ENCODE data around the gene SIVA1.
A peak's percentile ranks its signal among the peaks of the same experiment; 100 is the strongest.

Gene SIVA1

DNA sequence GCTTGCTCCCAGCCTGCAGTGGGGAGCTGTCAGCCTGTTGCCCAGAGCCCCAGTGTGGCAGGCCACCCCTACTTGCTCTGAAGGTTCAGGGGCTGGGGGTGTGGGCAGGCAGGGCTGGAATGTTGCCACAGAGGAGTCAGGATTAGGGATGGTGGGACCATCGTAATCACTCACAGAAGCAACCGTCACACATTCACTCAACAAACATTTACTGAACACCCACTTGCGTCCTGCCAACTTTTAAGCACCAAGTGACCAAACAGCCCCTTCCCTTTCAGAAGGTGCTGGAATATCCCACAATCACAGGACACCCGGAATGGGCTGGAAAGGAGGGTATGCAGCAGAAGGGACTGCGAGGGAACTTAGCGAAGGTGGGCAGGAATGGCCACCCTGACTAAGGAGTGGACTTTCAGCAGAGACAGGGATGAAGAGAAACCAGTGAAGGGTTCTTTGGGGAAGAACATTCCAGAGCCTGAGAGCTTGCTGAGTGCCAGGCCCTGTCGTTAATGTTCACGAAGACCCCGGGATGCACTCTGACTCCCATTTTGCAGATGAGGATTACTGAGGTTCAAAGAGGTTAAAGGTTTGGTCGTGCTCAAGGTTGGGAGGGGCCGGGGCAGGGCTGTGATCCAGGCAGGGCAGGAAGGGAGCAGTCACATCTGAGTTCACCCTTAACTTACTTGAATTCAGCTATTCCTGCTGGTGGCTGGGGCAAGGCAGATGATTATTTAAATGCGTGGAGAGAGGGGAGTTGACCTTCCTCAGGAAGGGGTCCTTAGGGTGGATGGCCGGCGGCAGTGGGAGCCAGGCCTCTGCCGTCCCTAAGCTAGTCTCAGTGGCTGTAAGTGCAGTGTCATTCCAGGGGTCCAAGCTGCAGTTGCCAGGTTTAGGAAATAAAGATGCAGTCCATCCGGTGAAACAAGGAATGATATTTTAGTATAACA, 45.6 kb downstream of the SIVA1 start:
- TF ChIP-seq FEZF1 (tag by site-specific recombination; IDR thresholded peaks at IDR 0.05), result peak; percentile 13; the same call in 1 of the 2 replicates
- TF ChIP-seq, protein P1, sequence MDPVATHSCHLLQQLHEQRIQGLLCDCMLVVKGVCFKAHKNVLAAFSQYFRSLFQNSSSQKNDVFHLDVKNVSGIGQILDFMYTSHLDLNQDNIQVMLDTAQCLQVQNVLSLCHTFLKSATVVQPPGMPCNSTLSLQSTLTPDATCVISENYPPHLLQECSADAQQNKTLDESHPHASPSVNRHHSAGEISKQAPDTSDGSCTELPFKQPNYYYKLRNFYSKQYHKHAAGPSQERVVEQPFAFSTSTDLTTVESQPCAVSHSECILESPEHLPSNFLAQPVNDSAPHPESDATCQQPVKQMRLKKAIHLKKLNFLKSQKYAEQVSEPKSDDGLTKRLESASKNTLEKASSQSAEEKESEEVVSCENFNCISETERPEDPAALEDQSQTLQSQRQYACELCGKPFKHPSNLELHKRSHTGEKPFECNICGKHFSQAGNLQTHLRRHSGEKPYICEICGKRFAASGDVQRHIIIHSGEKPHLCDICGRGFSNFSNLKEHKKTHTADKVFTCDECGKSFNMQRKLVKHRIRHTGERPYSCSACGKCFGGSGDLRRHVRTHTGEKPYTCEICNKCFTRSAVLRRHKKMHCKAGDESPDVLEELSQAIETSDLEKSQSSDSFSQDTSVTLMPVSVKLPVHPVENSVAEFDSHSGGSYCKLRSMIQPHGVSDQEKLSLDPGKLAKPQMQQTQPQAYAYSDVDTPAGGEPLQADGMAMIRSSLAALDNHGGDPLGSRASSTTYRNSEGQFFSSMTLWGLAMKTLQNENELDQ (tag by site-specific recombination; IDR thresholded peaks at IDR 0.05; ENCODE audit: low read depth), result no peak
- no peak for TF ChIP-seq ZNF561 (tag by site-specific recombination; IDR thresholded peaks at IDR 0.05; ENCODE audit: borderline replicate concordance)
- no peak for TF ChIP-seq ZNF138 (tag by site-specific recombination; IDR thresholded peaks at IDR 0.05; ENCODE audit: borderline replicate concordance)
- TF ChIP-seq, protein P2, sequence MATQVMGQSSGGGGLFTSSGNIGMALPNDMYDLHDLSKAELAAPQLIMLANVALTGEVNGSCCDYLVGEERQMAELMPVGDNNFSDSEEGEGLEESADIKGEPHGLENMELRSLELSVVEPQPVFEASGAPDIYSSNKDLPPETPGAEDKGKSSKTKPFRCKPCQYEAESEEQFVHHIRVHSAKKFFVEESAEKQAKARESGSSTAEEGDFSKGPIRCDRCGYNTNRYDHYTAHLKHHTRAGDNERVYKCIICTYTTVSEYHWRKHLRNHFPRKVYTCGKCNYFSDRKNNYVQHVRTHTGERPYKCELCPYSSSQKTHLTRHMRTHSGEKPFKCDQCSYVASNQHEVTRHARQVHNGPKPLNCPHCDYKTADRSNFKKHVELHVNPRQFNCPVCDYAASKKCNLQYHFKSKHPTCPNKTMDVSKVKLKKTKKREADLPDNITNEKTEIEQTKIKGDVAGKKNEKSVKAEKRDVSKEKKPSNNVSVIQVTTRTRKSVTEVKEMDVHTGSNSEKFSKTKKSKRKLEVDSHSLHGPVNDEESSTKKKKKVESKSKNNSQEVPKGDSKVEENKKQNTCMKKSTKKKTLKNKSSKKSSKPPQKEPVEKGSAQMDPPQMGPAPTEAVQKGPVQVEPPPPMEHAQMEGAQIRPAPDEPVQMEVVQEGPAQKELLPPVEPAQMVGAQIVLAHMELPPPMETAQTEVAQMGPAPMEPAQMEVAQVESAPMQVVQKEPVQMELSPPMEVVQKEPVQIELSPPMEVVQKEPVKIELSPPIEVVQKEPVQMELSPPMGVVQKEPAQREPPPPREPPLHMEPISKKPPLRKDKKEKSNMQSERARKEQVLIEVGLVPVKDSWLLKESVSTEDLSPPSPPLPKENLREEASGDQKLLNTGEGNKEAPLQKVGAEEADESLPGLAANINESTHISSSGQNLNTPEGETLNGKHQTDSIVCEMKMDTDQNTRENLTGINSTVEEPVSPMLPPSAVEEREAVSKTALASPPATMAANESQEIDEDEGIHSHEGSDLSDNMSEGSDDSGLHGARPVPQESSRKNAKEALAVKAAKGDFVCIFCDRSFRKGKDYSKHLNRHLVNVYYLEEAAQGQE (tag by site-specific recombination; IDR thresholded peaks at IDR 0.05), result no peak
- TF ChIP-seq, protein P3, sequence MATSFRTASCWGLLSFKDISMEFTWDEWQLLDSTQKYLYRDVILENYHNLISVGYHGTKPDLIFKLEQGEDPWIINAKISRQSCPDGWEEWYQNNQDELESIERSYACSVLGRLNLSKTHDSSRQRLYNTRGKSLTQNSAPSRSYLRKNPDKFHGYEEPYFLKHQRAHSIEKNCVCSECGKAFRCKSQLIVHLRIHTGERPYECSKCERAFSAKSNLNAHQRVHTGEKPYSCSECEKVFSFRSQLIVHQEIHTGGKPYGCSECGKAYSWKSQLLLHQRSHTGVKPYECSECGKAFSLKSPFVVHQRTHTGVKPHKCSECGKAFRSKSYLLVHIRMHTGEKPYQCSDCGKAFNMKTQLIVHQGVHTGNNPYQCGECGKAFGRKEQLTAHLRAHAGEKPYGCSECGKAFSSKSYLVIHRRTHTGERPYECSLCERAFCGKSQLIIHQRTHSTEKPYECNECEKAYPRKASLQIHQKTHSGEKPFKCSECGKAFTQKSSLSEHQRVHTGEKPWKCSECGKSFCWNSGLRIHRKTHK (tag by site-specific recombination; IDR thresholded peaks at IDR 0.05), result no peak
- TF ChIP-seq ZFHX2 (tag by site-specific recombination; conservative IDR thresholded peaks at IDR 0.05), result 0 out of 2 replicates have a peak, but pooled peaks have one; percentile 15
- TF ChIP-seq, protein P4, sequence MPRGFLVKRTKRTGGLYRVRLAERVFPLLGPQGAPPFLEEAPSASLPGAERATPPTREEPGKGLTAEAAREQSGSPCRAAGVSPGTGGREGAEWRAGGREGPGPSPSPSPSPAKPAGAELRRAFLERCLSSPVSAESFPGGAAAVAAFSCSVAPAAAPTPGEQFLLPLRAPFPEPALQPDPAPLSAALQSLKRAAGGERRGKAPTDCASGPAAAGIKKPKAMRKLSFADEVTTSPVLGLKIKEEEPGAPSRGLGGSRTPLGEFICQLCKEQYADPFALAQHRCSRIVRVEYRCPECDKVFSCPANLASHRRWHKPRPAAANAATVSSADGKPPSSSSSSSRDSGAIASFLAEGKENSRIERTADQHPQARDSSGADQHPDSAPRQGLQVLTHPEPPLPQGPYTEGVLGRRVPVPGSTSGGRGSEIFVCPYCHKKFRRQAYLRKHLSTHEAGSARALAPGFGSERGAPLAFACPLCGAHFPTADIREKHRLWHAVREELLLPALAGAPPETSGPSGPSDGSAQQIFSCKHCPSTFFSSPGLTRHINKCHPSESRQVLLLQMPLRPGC (tag by site-specific recombination; IDR thresholded peaks at IDR 0.05), result no peak
- TF ChIP-seq ZNF610 (tag by site-specific recombination; IDR thresholded peaks at IDR 0.05; ENCODE audit: borderline replicate concordance), result no peak
- peak; percentile 39; the same call in 1 of the 2 replicates for TF ChIP-seq ZNF664 (tag by site-specific recombination; IDR thresholded peaks at IDR 0.05)
- TF ChIP-seq TRIM28 (IDR thresholded peaks at IDR 0.05; ENCODE audit: borderline replicate concordance, low read length), result no peak
- Histone ChIP-seq H3K27ac (ENCODE audit: extremely low read depth, low read depth, low read length) (no peak overlapping the region; the same call in 1 of the 2 replicates), H3K4me3 (ENCODE audit: low read depth, low read length) (no peak overlapping the region), H3K4me1 (ENCODE audit: control insufficient read depth, insufficient read depth, low read length) (peaks cover 13% of the 10 kb centered on the region), H3K9me3 (ENCODE audit: control insufficient read depth, insufficient read depth, low read depth, low read length) (no peaks in the 10 kb centered on the region), H3K36me3 (ENCODE audit: control insufficient read depth in 2 of 2, insufficient read depth in 1 of 2, low read length in 2 of 2) (peaks cover 0 to 4% of the 10 kb centered on the region in 2 experiments; a peak in 1 of 3 replicates)
- ChIA-PET CTCF (interaction anchor here (1.0 kb wide), 1 partner anchor 30 kb away, joined by 4 read pairs; no protein-coding TSS in a partner anchor), POLR2A (no interaction called here)

DNA sequence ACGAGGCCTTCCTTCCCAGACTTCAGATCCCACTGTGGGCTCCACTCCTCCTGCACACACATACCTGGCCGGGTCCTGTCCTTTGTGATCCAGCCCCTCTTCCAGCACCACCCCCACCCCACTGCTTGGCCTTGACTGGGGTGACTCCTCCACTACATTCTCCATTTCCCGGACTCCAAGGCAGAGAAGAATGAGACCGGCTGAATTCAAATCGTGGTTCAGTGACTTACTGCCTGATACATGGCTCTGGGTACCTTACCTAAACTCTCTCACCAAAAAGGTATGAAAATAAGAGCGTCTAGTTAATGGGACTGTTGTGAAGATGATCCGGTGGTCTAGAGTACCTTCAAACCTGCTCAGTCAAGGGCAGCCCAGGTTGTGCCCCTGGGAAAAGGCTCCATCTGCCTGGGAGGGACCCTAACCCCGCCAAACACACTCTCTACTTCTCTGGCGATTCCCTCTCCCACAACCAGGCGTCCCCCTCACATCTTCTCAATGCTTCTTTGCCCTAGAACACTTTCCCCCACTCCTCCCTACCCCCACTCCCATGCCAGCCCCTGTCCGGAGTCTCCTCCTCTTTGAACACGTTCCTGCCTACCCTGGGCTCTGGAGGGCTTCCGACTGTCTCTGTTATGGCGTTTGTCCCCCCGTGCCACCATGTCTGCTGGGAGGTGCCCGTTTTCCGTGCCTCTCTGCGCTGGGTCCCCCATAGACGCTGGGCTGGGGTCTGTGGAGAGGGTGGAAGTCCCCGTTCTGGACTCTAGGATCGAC, 46.5 kb downstream of the SIVA1 start:
- POLR2A ChIA-PET, result no interaction called here
- Histone ChIP-seq H3K4me1 (ENCODE audit: control insufficient read depth, insufficient read depth, low read length) (peaks cover 5% of the 10 kb centered on the region), H3K36me3 (ENCODE audit: control insufficient read depth in 2 of 2, insufficient read depth in 1 of 2, low read length in 2 of 2) (no peaks in the 10 kb centered on the region), H3K9me3 (ENCODE audit: control insufficient read depth, insufficient read depth, low read depth, low read length) (no peaks in the 10 kb centered on the region), H3K4me3 (ENCODE audit: low read depth, low read length) (no peak overlapping the region), H3K27ac (ENCODE audit: extremely low read depth, low read depth, low read length) (no peak overlapping the region; the same call in 1 of the 2 replicates)
- CTCF ChIA-PET, result interaction anchor here (1.0 kb wide), 1 partner anchor 31 kb away, joined by 4 read pairs; no protein-coding TSS in a partner anchor
- TF ChIP-seq ZNF670 (tag by site-specific recombination; IDR thresholded peaks at IDR 0.05; ENCODE audit: low read depth) (no peak), SETDB1 (IDR thresholded peaks at IDR 0.05; ENCODE audit: insufficient read length, low read length) (no peak), ZEB2 (tag by site-specific recombination; IDR thresholded peaks at IDR 0.05) (no peak), ZBTB20 (tag by site-specific recombination; IDR thresholded peaks at IDR 0.05) (peak; percentile 17; the same call in 1 of the 2 replicates), ZSCAN16 (tag by site-specific recombination; IDR thresholded peaks at IDR 0.05) (no peak), ZNF660 (tag by site-specific recombination; IDR thresholded peaks at IDR 0.05) (no peak)
- TF ChIP-seq, protein P5, sequence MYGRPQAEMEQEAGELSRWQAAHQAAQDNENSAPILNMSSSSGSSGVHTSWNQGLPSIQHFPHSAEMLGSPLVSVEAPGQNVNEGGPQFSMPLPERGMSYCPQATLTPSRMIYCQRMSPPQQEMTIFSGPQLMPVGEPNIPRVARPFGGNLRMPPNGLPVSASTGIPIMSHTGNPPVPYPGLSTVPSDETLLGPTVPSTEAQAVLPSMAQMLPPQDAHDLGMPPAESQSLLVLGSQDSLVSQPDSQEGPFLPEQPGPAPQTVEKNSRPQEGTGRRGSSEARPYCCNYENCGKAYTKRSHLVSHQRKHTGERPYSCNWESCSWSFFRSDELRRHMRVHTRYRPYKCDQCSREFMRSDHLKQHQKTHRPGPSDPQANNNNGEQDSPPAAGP (tag by site-specific recombination; IDR thresholded peaks at IDR 0.05), result no peak
- TF ChIP-seq, protein P6, sequence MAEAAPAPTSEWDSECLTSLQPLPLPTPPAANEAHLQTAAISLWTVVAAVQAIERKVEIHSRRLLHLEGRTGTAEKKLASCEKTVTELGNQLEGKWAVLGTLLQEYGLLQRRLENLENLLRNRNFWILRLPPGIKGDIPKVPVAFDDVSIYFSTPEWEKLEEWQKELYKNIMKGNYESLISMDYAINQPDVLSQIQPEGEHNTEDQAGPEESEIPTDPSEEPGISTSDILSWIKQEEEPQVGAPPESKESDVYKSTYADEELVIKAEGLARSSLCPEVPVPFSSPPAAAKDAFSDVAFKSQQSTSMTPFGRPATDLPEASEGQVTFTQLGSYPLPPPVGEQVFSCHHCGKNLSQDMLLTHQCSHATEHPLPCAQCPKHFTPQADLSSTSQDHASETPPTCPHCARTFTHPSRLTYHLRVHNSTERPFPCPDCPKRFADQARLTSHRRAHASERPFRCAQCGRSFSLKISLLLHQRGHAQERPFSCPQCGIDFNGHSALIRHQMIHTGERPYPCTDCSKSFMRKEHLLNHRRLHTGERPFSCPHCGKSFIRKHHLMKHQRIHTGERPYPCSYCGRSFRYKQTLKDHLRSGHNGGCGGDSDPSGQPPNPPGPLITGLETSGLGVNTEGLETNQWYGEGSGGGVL (tag by site-specific recombination; IDR thresholded peaks at IDR 0.05), result peak; percentile 87
